HEK293 (cell line): ENCODE measurements around the gene GLIS1.
A peak's percentile ranks its signal among the peaks of the same experiment; 100 is the strongest.

Experiments used
- CTCF ChIA-PET: fragments of 350-600 bp; formaldehyde crosslinking; extraction: SDS; loops from one replicate; lab custom pipeline; 2021; ENCODE audit warnings: antibody characterized with exemption; lab: Yijun Ruan, JAX
- POLR2A ChIA-PET: fragments of 300-600 bp; formaldehyde crosslinking; extraction: SDS; loops from one replicate; lab custom pipeline; 2020; ENCODE audit warnings: antibody characterized with exemption, inconsistent platforms; lab: Yijun Ruan, JAX
- H3K27ac ChIP-seq: fragments of 200-500 bp; sonication (Bioruptor generic); 2 replicates; pipeline ENCODE4 v1.5.1; 2014; ENCODE audit warnings: low read depth, low read length, control low read depth, inconsistent platforms; ENCODE audit errors: extremely low read depth
- H3K36me3 ChIP-seq, 2 experiments: fragments of 200-500 bp in 1 of 2; sonication (Bioruptor generic) in 1 of 2; 1 replicate in 1 of 2; 2 replicates in 1 of 2; pipeline ENCODE4 v1.5.1; 2014 to 2017; ENCODE audit warnings: inconsistent platforms in 2 of 2, low read length in 2 of 2; ENCODE audit not compliant: control insufficient read depth in 2 of 2, insufficient read depth in 1 of 2
- H3K4me1 ChIP-seq: fragments of 200-500 bp; sonication (Bioruptor generic); 2 replicates; pipeline ENCODE4 v1.5.1; 2014; ENCODE audit warnings: mild to moderate bottlenecking, low read length, inconsistent platforms; ENCODE audit not compliant: control insufficient read depth, insufficient read depth
- H3K4me3 ChIP-seq: 2 replicates; pipeline ENCODE4 v1.5.1; 2011; ENCODE audit warnings: low read depth, mild to moderate bottlenecking, control low read depth, low read length, moderate library complexity
- H3K9me3 ChIP-seq: fragments of 200-500 bp; sonication (Bioruptor generic); 2 replicates; pipeline ENCODE4 v1.5.1; 2014; ENCODE audit warnings: low read depth, low read length, inconsistent platforms; ENCODE audit not compliant: control insufficient read depth, insufficient read depth
- GLIS1 ChIP-seq: fragments of 450-650 bp; formaldehyde crosslinking; IDR thresholded peaks from 2 replicates; pipeline ENCODE4 v1.5.1; 2016; ENCODE audit warnings: missing biosample characterization, missing genetic modification characterization
- OVOL3 ChIP-seq: fragments of 450-650 bp; formaldehyde crosslinking; IDR thresholded peaks from 2 replicates; pipeline ENCODE4 v1.5.1; 2016; ENCODE audit warnings: missing biosample characterization, missing genetic modification characterization
- SCRT2 ChIP-seq: fragments of 450-650 bp; formaldehyde crosslinking; IDR thresholded peaks from 2 replicates; pipeline ENCODE4 v1.5.1; 2016; ENCODE audit warnings: missing biosample characterization, missing genetic modification characterization
- ZBTB1 ChIP-seq: fragments of 450-650 bp; formaldehyde crosslinking; IDR thresholded peaks from 2 replicates; pipeline ENCODE4 v1.5.1; 2016; ENCODE audit warnings: missing biosample characterization, missing genetic modification characterization
- ZBTB48 ChIP-seq: fragments of 450-650 bp; formaldehyde crosslinking; IDR thresholded peaks from 2 replicates; pipeline ENCODE4 v1.5.1; 2016; ENCODE audit warnings: missing biosample characterization, missing genetic modification characterization
- ZEB2 ChIP-seq: fragments of 450-650 bp; formaldehyde crosslinking; IDR thresholded peaks from 2 replicates; pipeline ENCODE4 v1.5.1; 2016; ENCODE audit warnings: missing biosample characterization, missing genetic modification characterization
- ZFHX2 ChIP-seq: fragments of 450-650 bp; formaldehyde crosslinking; conservative IDR thresholded peaks from 2 replicates; pipeline ENCODE4 v1.5.1; 2016; ENCODE audit warnings: missing biosample characterization, missing genetic modification characterization
- ZFP69B ChIP-seq: fragments of 450-650 bp; formaldehyde crosslinking; IDR thresholded peaks from 2 replicates; pipeline ENCODE4 v1.5.1; 2016; ENCODE audit warnings: missing biosample characterization, missing genetic modification characterization
- ZNF175 ChIP-seq: fragments of 450-650 bp; formaldehyde crosslinking; IDR thresholded peaks from 2 replicates; pipeline ENCODE4 v1.5.1; 2016; ENCODE audit warnings: missing biosample characterization, missing genetic modification characterization
- ZNF211 ChIP-seq: fragments of 450-650 bp; formaldehyde crosslinking; IDR thresholded peaks from 2 replicates; pipeline ENCODE4 v1.5.1; 2016; ENCODE audit warnings: low read depth, missing biosample characterization, missing genetic modification characterization
- ZNF350 ChIP-seq: fragments of 450-650 bp; formaldehyde crosslinking; IDR thresholded peaks from 2 replicates; pipeline ENCODE4 v1.5.0; 2017; ENCODE audit warnings: missing biosample characterization, mild to moderate bottlenecking, missing genetic modification characterization
- ZNF423 ChIP-seq: fragments of 450-650 bp; formaldehyde crosslinking; IDR thresholded peaks from 2 replicates; pipeline ENCODE4 v1.5.1; 2016; ENCODE audit warnings: missing biosample characterization, missing genetic modification characterization
- ZNF549 ChIP-seq: fragments of 450-650 bp; IDR thresholded peaks from 2 replicates; pipeline ENCODE4 v1.5.1; 2018; ENCODE audit warnings: missing biosample characterization, missing genetic modification characterization, mild to moderate bottlenecking, inconsistent platforms, moderate library complexity
- ZNF560 ChIP-seq: fragments of 450-650 bp; formaldehyde crosslinking; IDR thresholded peaks from 2 replicates; pipeline ENCODE4 v1.5.1; 2017; ENCODE audit warnings: missing biosample characterization, missing genetic modification characterization, borderline replicate concordance
- ZNF596 ChIP-seq: fragments of 450-650 bp; IDR thresholded peaks from 2 replicates; pipeline ENCODE4 v1.5.0; 2018; ENCODE audit warnings: missing biosample characterization, mild to moderate bottlenecking, missing genetic modification characterization, moderate library complexity
- ZNF626 ChIP-seq: fragments of 450-650 bp; sonication (Bioruptor Pico); formaldehyde crosslinking; IDR thresholded peaks from 2 replicates; pipeline ENCODE4 v1.5.1; 2018; ENCODE audit warnings: missing biosample characterization, missing genetic modification characterization, inconsistent platforms
- ZNF629 ChIP-seq: fragments of 450-650 bp; formaldehyde crosslinking; IDR thresholded peaks from 2 replicates; pipeline ENCODE4 v1.5.1; 2017; ENCODE audit warnings: missing biosample characterization, missing genetic modification characterization
- ZNF701 ChIP-seq: fragments of 450-650 bp; formaldehyde crosslinking; IDR thresholded peaks from 2 replicates; pipeline ENCODE4 v1.5.1; 2016; ENCODE audit warnings: missing biosample characterization, missing genetic modification characterization
- ZNF747 ChIP-seq: fragments of 450-650 bp; formaldehyde crosslinking; IDR thresholded peaks from 2 replicates; pipeline ENCODE4 v1.5.1; 2016; ENCODE audit warnings: missing biosample characterization, missing genetic modification characterization
- ZNF837 ChIP-seq: fragments of 450-650 bp; formaldehyde crosslinking; IDR thresholded peaks from 2 replicates; pipeline ENCODE4 v1.5.1; 2016; ENCODE audit warnings: missing biosample characterization, missing genetic modification characterization
- ZSCAN16 ChIP-seq: fragments of 450-650 bp; formaldehyde crosslinking; IDR thresholded peaks from 2 replicates; pipeline ENCODE4 v1.5.1; 2016; ENCODE audit warnings: missing biosample characterization, missing genetic modification characterization
- TF ChIP-seq, protein P1 (sequence below): fragments of 450-650 bp; formaldehyde crosslinking; IDR thresholded peaks from 2 replicates; pipeline ENCODE4 v1.5.1; 2016; ENCODE audit warnings: missing biosample characterization, missing genetic modification characterization
- TF ChIP-seq, protein P2 (sequence below): fragments of 450-650 bp; formaldehyde crosslinking; IDR thresholded peaks from 2 replicates; pipeline ENCODE4 v1.5.1; 2016; ENCODE audit warnings: missing biosample characterization, missing genetic modification characterization
- TF ChIP-seq, protein P3 (sequence below): fragments of 450-650 bp; formaldehyde crosslinking; IDR thresholded peaks from 2 replicates; pipeline ENCODE4 v1.5.1; 2016; ENCODE audit warnings: missing biosample characterization, missing genetic modification characterization
- TF ChIP-seq, protein P4 (sequence below): fragments of 450-650 bp; formaldehyde crosslinking; IDR thresholded peaks from 2 replicates; pipeline ENCODE4 v1.5.1; 2016; ENCODE audit warnings: missing biosample characterization, missing genetic modification characterization

The GLIS1 gene

DNA sequence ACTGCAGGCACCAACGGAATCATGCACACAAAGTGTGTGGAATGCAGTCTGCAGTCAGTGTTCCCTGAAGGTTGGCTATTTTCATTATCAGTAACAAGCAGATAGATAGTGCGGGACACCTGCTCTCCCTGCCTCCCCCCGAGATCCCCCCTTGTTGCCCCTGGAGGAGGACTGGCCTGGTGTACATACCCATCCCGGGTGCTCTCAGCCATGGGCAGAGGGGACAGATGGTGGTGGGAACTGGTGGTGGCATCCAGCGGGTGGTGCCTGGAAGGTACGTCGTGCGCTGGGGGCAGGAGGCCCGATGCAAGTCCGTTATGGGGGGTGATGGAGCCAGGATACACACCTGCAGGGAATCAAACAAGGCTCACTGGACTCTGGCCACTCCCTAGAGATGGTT is 224.5 kb downstream of the GLIS1 start:
- Histone ChIP-seq H3K9me3 (no peaks in the 10 kb centered on the region), H3K36me3 (no peaks in the 10 kb centered on the region), H3K4me1 (peaks cover 13% of the 10 kb centered on the region), H3K4me3 (no peak overlapping the region), H3K27ac (no peak overlapping the region)
- ChIA-PET POLR2A (no interaction called here), CTCF (no interaction called here)
- no peak for TF ChIP-seq ZNF626
- TF ChIP-seq ZNF350 (tag by site-specific recombination): no peak
- no peak for TF ChIP-seq ZSCAN16

DNA sequence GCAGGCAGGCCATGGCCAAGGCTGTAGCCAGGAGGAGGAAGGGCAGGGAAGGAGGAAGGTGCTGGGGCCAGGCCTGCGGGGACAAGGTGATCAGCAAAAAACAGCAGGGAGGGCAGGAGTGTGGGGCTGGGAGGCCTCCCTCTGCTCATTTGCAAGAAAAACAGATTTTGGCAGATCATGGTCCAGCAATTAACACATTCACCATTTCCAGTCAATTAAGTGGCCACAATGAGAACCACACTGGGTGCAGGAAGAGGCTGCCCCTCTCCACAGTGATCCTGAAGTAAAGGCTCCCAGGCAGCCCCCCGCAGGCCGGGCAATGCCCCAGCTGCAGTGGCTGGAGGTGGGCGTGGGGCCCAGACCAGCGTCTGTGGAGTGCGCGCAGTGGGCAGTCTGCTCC is 225.1 kb downstream of the GLIS1 start:
- no peaks in the 10 kb centered on the region for H3K9me3 ChIP-seq
- no peak overlapping the region for H3K4me3 ChIP-seq
- no peaks in the 10 kb centered on the region for H3K36me3 ChIP-seq
- ChIA-PET POLR2A (no interaction called here), CTCF (no interaction called here)
- TF ChIP-seq ZFHX2 (no peak), ZBTB48 (no peak), ZNF701 (no peak), ZNF837 (tag by site-specific recombination) (no peak), ZNF175 (tag by site-specific recombination) (no peak), SCRT2 (tag by site-specific recombination) (no peak), ZNF629 (tag by site-specific recombination) (no peak), ZNF560 (tag by site-specific recombination) (no peak), ZNF211 (tag by site-specific recombination) (no peak)
- TF ChIP-seq, protein P1, sequence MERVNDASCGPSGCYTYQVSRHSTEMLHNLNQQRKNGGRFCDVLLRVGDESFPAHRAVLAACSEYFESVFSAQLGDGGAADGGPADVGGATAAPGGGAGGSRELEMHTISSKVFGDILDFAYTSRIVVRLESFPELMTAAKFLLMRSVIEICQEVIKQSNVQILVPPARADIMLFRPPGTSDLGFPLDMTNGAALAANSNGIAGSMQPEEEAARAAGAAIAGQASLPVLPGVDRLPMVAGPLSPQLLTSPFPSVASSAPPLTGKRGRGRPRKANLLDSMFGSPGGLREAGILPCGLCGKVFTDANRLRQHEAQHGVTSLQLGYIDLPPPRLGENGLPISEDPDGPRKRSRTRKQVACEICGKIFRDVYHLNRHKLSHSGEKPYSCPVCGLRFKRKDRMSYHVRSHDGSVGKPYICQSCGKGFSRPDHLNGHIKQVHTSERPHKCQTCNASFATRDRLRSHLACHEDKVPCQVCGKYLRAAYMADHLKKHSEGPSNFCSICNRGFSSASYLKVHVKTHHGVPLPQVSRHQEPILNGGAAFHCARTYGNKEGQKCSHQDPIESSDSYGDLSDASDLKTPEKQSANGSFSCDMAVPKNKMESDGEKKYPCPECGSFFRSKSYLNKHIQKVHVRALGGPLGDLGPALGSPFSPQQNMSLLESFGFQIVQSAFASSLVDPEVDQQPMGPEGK: no peak
- no peak overlapping the region for H3K27ac ChIP-seq
- peaks cover 13% of the 10 kb centered on the region for H3K4me1 ChIP-seq

DNA sequence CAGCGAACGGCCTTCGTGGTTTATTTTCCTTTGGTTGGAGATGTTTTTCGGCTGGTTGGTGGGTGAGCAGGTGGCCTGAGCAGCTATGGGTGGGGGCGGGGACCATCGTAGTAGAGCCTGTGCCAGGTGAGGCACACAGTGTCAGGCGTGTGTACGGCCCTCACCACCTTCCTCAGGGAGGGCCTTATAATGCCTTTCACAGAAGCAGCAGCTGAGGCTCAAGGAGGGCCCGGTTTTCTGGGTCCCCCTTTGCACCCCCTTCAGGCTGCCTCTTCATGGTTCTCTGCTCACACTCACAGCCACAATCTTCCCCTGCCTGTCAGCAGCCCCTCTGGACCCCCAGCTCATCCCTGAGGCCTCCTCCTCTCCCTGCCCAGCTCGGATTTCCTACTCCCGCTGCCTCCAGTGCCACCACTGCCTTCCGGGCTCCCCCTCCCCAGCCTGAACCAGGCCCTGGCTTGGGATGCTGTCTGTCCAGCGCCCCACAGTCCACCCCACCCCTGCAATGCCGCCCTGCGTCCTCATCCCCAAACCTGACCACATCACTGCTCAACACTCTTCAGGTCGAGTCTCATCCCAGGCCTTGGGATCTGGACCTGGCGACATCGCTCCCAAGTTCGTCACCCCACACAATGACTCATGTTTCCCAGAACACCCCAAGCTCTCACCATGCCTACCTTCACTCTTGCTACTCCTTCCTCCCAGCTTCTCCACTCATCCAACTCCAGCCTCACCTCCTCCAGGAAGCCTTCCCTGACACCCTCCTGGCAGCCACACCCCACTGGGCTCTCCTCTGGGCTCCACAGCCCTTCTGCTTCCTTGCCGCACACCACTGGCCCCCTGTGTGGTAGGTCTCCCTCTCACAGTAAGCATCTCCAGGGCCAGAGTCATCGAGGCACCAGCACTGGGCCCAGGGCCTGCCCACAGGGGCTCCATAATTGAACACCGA is 225.9 kb downstream of the GLIS1 start:
- no peaks in the 10 kb centered on the region for H3K9me3 ChIP-seq
- POLR2A ChIA-PET: interaction anchor here (0.7 kb wide), 1 partner anchor 48 kb away, joined by 4 read pairs; no protein-coding TSS in a partner anchor
- CTCF ChIA-PET: no interaction called here
- H3K36me3 ChIP-seq: no peaks in the 10 kb centered on the region
- peak overlapping the region; percentile 84 for H3K27ac ChIP-seq
- H3K4me3 ChIP-seq: no peak overlapping the region
- peaks cover 13% of the 10 kb centered on the region for H3K4me1 ChIP-seq
- TF ChIP-seq OVOL3 (tag by site-specific recombination) (no peak), ZNF596 (no peak), ZNF549 (no peak), ZNF747 (tag by site-specific recombination) (no peak), ZEB2 (tag by site-specific recombination) (no peak), GLIS1 (no peak), ZBTB1 (tag by site-specific recombination) (no peak), ZNF423 (tag by site-specific recombination) (no peak), ZFP69B (tag by site-specific recombination) (no peak)
- TF ChIP-seq, protein P2, sequence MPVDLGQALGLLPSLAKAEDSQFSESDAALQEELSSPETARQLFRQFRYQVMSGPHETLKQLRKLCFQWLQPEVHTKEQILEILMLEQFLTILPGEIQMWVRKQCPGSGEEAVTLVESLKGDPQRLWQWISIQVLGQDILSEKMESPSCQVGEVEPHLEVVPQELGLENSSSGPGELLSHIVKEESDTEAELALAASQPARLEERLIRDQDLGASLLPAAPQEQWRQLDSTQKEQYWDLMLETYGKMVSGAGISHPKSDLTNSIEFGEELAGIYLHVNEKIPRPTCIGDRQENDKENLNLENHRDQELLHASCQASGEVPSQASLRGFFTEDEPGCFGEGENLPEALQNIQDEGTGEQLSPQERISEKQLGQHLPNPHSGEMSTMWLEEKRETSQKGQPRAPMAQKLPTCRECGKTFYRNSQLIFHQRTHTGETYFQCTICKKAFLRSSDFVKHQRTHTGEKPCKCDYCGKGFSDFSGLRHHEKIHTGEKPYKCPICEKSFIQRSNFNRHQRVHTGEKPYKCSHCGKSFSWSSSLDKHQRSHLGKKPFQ (tag by site-specific recombination): no peak
- TF ChIP-seq, protein P3, sequence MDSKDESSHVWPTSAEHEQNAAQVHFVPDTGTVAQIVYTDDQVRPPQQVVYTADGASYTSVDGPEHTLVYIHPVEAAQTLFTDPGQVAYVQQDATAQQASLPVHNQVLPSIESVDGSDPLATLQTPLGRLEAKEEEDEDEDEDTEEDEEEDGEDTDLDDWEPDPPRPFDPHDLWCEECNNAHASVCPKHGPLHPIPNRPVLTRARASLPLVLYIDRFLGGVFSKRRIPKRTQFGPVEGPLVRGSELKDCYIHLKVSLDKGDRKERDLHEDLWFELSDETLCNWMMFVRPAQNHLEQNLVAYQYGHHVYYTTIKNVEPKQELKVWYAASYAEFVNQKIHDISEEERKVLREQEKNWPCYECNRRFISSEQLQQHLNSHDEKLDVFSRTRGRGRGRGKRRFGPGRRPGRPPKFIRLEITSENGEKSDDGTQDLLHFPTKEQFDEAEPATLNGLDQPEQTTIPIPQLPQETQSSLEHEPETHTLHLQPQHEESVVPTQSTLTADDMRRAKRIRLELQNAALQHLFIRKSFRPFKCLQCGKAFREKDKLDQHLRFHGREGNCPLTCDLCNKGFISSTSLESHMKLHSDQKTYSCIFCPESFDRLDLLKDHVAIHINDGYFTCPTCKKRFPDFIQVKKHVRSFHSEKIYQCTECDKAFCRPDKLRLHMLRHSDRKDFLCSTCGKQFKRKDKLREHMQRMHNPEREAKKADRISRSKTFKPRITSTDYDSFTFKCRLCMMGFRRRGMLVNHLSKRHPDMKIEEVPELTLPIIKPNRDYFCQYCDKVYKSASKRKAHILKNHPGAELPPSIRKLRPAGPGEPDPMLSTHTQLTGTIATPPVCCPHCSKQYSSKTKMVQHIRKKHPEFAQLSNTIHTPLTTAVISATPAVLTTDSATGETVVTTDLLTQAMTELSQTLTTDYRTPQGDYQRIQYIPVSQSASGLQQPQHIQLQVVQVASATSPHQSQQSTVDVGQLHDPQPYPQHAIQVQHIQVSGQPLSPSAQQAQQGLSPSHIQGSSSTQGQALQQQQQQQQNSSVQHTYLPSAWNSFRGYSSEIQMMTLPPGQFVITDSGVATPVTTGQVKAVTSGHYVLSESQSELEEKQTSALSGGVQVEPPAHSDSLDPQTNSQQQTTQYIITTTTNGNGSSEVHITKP (tag by site-specific recombination): no peak
- TF ChIP-seq, protein P4, sequence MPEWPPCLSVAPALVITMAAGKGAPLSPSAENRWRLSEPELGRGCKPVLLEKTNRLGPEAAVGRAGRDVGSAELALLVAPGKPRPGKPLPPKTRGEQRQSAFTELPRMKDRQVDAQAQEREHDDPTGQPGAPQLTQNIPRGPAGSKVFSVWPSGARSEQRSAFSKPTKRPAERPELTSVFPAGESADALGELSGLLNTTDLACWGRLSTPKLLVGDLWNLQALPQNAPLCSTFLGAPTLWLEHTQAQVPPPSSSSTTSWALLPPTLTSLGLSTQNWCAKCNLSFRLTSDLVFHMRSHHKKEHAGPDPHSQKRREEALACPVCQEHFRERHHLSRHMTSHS (tag by site-specific recombination): no peak
